GM13976 (cell line): Measurements from ENCODE around the gene NTN3.

ENCODE experiments used
- DNase-seq: peaks from one replicate; pipeline ENCODE4 v3.0.0; 2012; ENCODE audit warnings: low spot score
- CTCF ChIP-seq: IDR thresholded peaks from 2 replicates; pipeline ENCODE4 v1.5.1; 2012; ENCODE audit warnings: borderline replicate concordance, mild to moderate bottlenecking; ENCODE audit not compliant: insufficient read depth; ENCODE audit errors: extremely low read depth, missing control alignments, control extremely low read depth
- in situ Hi-C: fragments of 300-500 bp; cut with MboI; formaldehyde crosslinking; loops from one replicate; pipeline ENCODE4 v1.12.0; 2022; ENCODE audit warnings: low sequenced_read_pairs, mixed read lengths, inconsistent platforms; ENCODE audit not compliant: unreplicated experiment

Gene NTN3

GRCh38 chr16:2481676-2482075 is 10.6 kb downstream of the NTN3 start:
- TF ChIP-seq CTCF = no peak
- in situ Hi-C loops = loop anchor here (25.0 kb wide), 1 partner anchor 469 kb away; the partner anchor contains the start of genes NPW and ZNF598
- no peak for DNase-seq

- DNase-seq = no peak
- TF ChIP-seq CTCF = no peak
- in situ Hi-C loops = loop anchor here (25.0 kb wide), 1 partner anchor 470 kb away; the partner anchor contains the start of genes NPW and ZNF598
Measured at GRCh38 chr16:2482249-2482648, 11.2 kb downstream of the NTN3 start.

GRCh38 chr16:2482708-2483534 is 11.8 kb downstream of the NTN3 start:
- in situ Hi-C loops = loop anchor here (25.0 kb wide), 1 partner anchor 471 kb away; the partner anchor contains the start of genes NPW and ZNF598
- no peak for DNase-seq
- no peak for TF ChIP-seq CTCF

GRCh38 chr16:2483939-2484897 is 13.1 kb downstream of the NTN3 start:
- no peak for TF ChIP-seq CTCF
- in situ Hi-C loops = loop anchor here (25.0 kb wide), 1 partner anchor 472 kb away; the partner anchor contains the start of genes NPW and ZNF598
- DNase-seq = no peak

- TF ChIP-seq CTCF = no peak
- DNase-seq = no peak
- in situ Hi-C loops = loop anchor here (25.0 kb wide), 1 partner anchor 473 kb away; the partner anchor contains the start of genes NPW and ZNF598
Measured at GRCh38 chr16:2484898-2485508, 13.9 kb downstream of the NTN3 start.
